ENCODE results near the gene TRAF4.
A peak's percentile ranks its signal among the peaks of the same experiment; 100 is the strongest.
"Not testable (repeated sequence)": the region's sequence is repeated elsewhere in the genome, so short reads cannot be mapped to it uniquely, and the experiment has no call there.

Gene TRAF4

GRCh38 chr17:28733346-28733745 is 10.5 kb upstream of the TRAF4 start:
- DNase-seq = no peak

DNA sequence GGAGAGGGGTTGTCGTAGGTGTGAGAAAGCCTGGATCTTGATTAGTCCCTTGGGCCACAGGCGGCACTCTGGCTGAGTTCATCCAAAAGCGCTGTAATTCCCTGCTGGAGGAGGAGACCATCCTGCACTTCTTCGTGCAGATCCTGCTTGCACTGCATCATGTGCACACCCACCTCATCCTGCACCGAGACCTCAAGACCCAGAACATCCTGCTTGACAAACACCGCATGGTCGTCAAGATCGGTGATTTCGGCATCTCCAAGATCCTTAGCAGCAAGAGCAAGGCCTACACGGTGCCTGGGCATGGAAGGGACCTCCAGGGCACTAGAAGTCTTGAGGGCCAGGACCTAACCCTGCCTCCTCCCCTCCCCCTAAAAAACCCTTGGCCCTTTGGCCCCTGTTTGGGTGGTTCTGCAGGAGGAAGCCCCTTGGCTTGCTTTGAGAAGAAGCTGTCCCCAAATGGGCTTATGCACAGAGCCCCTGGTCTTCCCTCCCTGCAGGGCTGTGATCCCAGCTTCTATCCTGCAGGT is 9.0 kb upstream of the TRAF4 start:
- DNase-seq = no peak

DNA sequence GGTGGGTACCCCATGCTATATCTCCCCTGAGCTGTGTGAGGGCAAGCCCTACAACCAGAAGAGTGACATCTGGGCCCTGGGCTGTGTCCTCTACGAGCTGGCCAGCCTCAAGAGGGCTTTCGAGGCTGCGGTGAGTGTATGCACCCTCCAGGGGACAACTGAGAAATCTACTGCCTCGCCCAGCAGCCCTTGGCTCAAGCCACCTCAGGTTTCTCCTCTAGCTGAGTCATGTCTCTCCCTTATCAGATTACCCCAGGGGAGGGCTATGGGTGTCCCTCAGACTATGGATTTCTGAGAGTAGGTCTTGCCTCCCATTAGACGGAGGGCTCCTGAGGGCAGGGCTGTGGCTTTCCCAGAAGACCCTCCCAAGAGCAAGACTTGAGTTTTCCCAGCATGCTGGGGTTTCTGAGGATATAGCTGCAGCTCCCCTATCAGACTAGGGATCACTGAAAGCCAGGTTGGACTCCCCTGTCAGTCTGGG is 8.5 kb upstream of the TRAF4 start:
- DNase-seq = no peak

GRCh38 chr17:28735913-28736769 is 7.7 kb upstream of the TRAF4 start:
- not testable (repeated sequence) for DNase-seq

DNA sequence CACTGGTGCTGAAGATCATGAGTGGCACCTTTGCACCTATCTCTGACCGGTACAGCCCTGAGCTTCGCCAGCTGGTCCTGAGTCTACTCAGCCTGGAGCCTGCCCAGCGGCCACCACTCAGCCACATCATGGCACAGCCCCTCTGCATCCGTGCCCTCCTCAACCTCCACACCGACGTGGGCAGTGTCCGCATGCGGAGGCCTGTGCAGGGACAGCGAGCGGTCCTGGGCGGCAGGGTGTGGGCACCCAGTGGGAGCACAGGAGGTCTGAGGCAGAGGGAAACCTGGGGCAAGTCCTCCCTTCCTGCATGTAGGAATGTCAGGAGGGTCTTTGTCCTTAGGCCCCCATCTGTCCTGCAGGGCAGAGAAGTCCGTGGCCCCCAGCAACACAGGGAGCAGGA is 6.5 kb upstream of the TRAF4 start:
- no peak for DNase-seq

GRCh38 chr17:28737770-28738679 is 5.8 kb upstream of the TRAF4 start:
- no peak for DNase-seq

DNA sequence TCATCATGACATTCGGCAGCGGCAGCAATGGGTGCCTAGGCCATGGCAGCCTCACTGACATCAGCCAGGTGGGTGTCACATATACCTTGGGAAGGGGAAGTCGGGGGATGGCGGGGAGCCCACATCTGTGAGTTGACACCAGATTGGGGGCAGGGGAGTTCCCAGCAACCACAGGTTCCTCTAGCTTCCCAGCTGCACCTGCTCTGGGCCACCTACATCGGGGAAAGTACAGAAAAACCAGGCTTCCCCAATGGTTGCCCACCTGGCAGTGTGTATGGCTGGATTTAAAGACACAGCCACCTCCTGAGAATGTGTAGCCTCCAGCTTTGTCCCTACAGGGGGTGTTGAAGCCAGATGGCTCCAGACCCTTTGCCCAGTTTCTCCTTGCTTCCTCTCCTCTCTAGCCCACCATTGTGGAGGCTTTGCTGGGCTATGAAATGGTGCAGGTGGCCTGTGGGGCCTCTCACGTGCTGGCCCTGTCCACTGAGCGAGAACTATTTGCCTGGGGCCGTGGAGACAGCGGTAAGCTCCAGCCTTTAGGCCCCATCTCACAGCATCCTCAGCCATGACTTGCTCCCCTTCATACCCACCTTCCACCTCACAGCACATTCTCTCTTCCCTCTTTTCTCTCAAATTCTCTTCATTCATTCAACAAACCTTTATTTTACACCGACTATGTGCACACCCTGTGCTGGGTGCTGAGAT is 5.0 kb upstream of the TRAF4 start:
- no peak for DNase-seq

DNA sequence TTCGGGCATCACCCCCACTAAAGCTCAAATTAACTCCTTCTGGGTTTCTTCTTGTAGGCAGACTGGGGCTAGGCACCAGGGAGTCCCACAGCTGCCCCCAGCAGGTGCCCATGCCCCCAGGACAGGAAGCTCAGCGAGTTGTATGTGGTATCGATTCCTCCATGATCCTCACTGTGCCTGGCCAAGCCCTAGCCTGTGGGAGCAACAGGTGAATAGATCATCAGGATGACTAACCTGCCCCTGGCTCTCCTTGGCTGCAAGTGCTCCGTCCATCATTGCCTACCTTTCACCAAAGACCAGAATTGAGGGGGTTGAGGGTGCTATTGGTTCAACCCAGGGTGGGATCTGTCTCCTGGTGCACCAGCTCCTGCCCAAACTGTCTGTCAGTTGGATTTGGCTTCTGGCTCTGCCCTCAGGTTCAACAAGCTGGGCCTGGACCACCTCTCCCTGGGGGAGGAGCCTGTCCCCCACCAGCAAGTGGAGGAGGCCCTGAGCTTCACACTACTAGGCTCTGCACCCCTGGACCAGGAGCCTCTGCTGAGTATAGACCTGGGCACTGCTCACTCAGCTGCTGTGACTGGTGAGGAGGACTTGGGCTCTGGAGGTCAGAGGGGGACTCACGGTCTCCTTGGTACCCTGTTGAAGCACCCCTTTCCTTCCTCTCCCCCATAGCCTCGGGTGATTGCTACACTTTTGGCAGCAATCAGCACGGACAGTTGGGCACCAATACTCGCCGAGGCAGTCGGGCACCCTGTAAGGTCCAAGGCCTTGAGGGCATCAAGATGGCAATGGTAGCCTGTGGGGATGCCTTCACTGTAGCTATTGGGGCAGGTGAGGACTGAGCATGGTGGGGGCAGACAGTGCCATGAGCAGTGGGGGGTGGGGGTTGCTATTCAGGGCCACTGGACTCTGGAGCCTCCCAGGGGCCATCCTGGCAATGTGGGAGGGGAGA is 3.1 kb upstream of the TRAF4 start:
- DNase-seq = no peak

DNA sequence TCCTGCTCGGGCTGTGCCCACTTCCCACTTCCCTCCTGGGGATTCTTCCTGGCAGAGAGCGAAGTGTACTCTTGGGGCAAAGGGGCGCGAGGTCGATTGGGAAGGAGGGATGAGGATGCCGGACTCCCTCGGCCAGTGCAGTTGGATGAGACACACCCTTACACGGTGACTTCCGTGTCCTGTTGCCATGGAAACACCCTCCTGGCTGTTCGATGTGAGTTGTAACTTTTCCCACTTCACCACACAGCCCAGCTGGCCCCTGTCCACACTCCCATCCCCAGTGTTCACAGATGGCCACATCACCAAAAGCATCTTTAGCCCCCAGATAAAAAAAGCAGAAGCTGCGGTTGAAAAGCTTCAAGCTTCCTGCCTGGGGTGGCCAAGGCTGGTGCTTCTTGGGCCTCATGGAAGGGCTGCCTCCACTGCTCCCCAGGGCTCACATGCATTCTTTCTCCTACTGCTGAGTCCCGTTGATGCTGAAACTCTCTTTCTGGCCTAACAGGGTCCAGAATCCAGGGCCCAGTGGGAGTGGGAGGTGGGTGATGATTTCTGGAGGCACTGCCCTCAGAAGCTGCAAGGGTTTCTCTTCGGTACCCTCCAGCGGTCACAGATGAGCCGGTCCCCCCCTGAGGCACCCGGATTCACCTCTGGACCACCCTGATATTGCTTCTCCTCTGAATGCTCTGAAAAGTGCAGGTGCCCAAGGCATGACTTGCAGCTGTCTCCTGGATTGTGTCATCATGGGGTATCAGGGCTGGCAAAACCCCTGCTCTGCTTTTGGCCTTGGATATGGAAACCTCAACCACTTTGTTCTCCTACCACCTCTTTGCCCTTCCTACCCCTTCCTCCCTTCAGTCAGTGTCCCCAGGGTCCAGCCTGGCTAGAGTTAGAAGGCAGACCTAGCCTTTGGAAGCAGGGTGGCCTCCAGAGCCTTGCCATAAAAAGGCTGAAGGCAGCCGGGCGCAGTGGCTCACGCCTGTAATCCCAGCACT is 2.2 kb upstream of the TRAF4 start:
- DNase-seq = peak; percentile 51

- peak; percentile 44 for DNase-seq
Measured at GRCh38 chr17:28744104-28744971, 527 bp downstream of the TRAF4 start.

GRCh38 chr17:28744972-28745785 is 1.4 kb downstream of the TRAF4 start:
- no peak for DNase-seq

GRCh38 chr17:28745786-28746411 is 2.1 kb downstream of the TRAF4 start:
- DNase-seq = no peak

DNA sequence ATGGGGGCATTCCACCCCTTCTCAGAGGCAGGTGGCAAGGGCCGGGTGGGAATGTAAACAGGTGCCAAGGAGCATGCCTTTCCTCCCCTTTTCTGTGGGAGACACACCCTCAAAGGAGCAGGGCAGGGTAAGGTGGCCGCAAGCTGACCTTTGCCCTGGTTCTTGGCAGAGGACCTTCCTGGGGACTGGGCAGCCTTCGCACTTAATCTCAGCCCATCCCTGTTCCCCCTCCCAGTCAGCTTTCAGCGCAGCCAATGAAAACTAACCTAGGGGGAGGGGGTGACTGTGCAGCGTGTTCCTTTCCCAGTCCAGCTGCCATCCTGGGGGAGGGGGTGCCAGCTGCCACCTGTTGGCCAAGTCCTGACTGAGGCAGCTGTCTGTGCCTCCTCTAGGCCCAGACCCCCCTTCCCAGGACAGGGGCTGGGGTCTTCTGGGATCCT is 2.8 kb downstream of the TRAF4 start:
- no peak for DNase-seq

GRCh38 chr17:28747051-28747691 is 3.4 kb downstream of the TRAF4 start:
- DNase-seq = no peak

DNA sequence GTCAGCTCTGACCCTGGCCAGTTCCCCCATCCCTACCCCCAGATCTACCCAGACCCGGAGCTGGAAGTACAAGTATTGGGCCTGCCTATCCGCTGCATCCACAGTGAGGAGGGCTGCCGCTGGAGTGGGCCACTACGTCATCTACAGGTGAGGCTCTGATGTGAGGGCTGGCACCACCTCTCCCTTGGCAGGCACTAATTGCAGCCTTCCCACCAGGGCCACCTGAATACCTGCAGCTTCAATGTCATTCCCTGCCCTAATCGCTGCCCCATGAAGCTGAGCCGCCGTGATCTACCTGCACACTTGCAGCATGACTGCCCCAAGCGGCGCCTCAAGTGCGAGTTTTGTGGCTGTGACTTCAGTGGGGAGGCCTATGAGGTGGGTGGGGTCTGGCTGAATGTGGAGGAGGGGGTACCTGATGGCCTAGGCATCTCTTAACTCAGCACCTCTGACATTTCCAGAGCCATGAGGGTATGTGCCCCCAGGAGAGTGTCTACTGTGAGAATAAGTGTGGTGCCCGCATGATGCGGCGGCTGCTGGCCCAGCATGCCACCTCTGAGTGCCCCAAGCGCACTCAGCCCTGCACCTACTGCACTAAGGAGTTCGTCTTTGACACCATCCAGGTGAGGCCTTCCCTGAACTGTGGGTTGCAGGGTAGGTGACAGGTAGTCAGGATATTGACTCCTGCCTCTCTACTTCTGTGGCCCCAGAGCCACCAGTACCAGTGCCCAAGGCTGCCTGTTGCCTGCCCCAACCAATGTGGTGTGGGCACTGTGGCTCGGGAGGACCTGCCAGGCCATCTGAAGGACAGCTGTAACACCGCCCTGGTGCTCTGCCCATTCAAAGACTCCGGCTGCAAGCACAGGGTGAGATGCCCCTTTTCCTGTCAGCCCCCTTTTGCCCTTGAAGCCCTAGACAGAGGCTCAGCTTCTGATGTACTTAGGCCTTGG is 4.3 kb downstream of the TRAF4 start:
- DNase-seq = no peak
